ENCODE measurements around the gene LMNA. TPM values are rescaled to one million over a fixed set of nuclear protein-coding genes. Genes with fewer than 3 reads are reported as not detected.

LMNA gene
- total RNA-seq, 1 experiment from 2014 or later: 112 TPM

GRCh38 chr1:156110252-156110651 is 4.3 kb upstream of the LMNA start:
- Mint-ChIP-seq H3K36me3 (ENCODE audit: insufficient read depth, unreplicated experiment) (peaks cover 29% of the 10 kb centered on the region), H3K9me3 (ENCODE audit: unreplicated experiment) (no peaks in the 10 kb centered on the region), H3K4me3 (ENCODE audit: unreplicated experiment) (no peak overlapping the region), H3K4me1 (ENCODE audit: low read depth, unreplicated experiment) (peaks cover 18% of the 10 kb centered on the region), H3K27ac (ENCODE audit: unreplicated experiment) (no peak overlapping the region), H3K27me3 (ENCODE audit: insufficient read depth, unreplicated experiment) (no peaks in the 10 kb centered on the region)
- ChIA-PET CTCF (no interaction called here), POLR2A (no interaction called here)
- H3K4me3 ChIP-seq (ENCODE audit: low read depth, low read length): no peak overlapping the region
- intact Hi-C loops (cut with micrococcal nuclease; ENCODE audit: unreplicated experiment): no loop called here
- TF ChIP-seq CTCF (IDR thresholded peaks at IDR 0.05; ENCODE audit: insufficient read depth in 1 of 2, low read depth in 1 of 2, low read length in 1 of 2, severe bottlenecking in 1 of 2, unreplicated experiment in 1 of 2): no peak
- no peak for DNase-seq
- H3K9me3 ChIP-seq: no peaks in the 10 kb centered on the region
- H3K36me3 ChIP-seq (ENCODE audit: control insufficient read depth, insufficient read depth, low read length): no peaks in the 10 kb centered on the region
- BruUV-seq (replicated peaks): no TSS peak
- H3K4me1 ChIP-seq: peaks cover 23% of the 10 kb centered on the region
- no peaks in the 10 kb centered on the region for H3K27me3 ChIP-seq (replicated peaks; ENCODE audit: control insufficient read depth, insufficient read depth, low read length)

- Histone ChIP-seq H3K4me3 (ENCODE audit: low read depth, low read length) (no peak overlapping the region), H3K36me3 (ENCODE audit: control insufficient read depth, insufficient read depth, low read length) (no peaks in the 10 kb centered on the region), H3K27me3 (replicated peaks; ENCODE audit: control insufficient read depth, insufficient read depth, low read length) (no peaks in the 10 kb centered on the region), H3K9me3 (no peaks in the 10 kb centered on the region), H3K4me1 (peaks cover 19% of the 10 kb centered on the region)
- DNase-seq: no peak
- Mint-ChIP-seq H3K27ac (ENCODE audit: unreplicated experiment) (no peak overlapping the region), H3K27me3 (ENCODE audit: insufficient read depth, unreplicated experiment) (no peaks in the 10 kb centered on the region), H3K9me3 (ENCODE audit: unreplicated experiment) (no peaks in the 10 kb centered on the region), H3K4me3 (ENCODE audit: unreplicated experiment) (no peak overlapping the region), H3K36me3 (ENCODE audit: insufficient read depth, unreplicated experiment) (peaks cover 19% of the 10 kb centered on the region), H3K4me1 (ENCODE audit: low read depth, unreplicated experiment) (peaks cover 18% of the 10 kb centered on the region)
- TF ChIP-seq CTCF (IDR thresholded peaks at IDR 0.05; ENCODE audit: insufficient read depth in 1 of 2, low read depth in 1 of 2, low read length in 1 of 2, severe bottlenecking in 1 of 2, unreplicated experiment in 1 of 2): no peak
- ChIA-PET POLR2A (interaction anchor here (0.6 kb wide), 2 partner anchors 8 to 26 kb away, joined by 3 to 5 read pairs; no protein-coding TSS in a partner anchor), CTCF (interaction anchor here (1.3 kb wide), 1 partner anchor 19 kb away, joined by 4 read pairs; no protein-coding TSS in a partner anchor)
- BruUV-seq (replicated peaks): no TSS peak
- intact Hi-C loops (cut with micrococcal nuclease; ENCODE audit: unreplicated experiment): no loop called here
These were observed 3.1 kb upstream of the LMNA start for GRCh38 chr1:156111355-156111962.

- H3K36me3 ChIP-seq (ENCODE audit: control insufficient read depth, insufficient read depth, low read length): no peaks in the 10 kb centered on the region
- Mint-ChIP-seq H3K9me3 (ENCODE audit: unreplicated experiment) (no peaks in the 10 kb centered on the region), H3K4me3 (ENCODE audit: unreplicated experiment) (no peak overlapping the region), H3K4me1 (ENCODE audit: low read depth, unreplicated experiment) (peaks cover 15% of the 10 kb centered on the region), H3K27ac (ENCODE audit: unreplicated experiment) (no peak overlapping the region), H3K36me3 (ENCODE audit: insufficient read depth, unreplicated experiment) (peaks cover 12% of the 10 kb centered on the region), H3K27me3 (ENCODE audit: insufficient read depth, unreplicated experiment) (no peaks in the 10 kb centered on the region)
- peaks cover 17% of the 10 kb centered on the region for H3K4me1 ChIP-seq
- intact Hi-C loops (cut with micrococcal nuclease; ENCODE audit: unreplicated experiment): no loop called here
- DNase-seq: no peak
- TF ChIP-seq CTCF (IDR thresholded peaks at IDR 0.05; ENCODE audit: insufficient read depth in 1 of 2, low read depth in 1 of 2, low read length in 1 of 2, severe bottlenecking in 1 of 2, unreplicated experiment in 1 of 2): no peak
- CTCF ChIA-PET: interaction anchor here (1.3 kb wide), 1 partner anchor 18 kb away, joined by 4 read pairs; no protein-coding TSS in a partner anchor
- no peak overlapping the region for H3K4me3 ChIP-seq (ENCODE audit: low read depth, low read length)
- H3K9me3 ChIP-seq: no peaks in the 10 kb centered on the region
- POLR2A ChIA-PET: interaction anchor here (0.6 kb wide), 1 partner anchor 225 kb away, joined by 3 read pairs; no protein-coding TSS in a partner anchor
- BruUV-seq (replicated peaks): no TSS peak
- H3K27me3 ChIP-seq (replicated peaks; ENCODE audit: control insufficient read depth, insufficient read depth, low read length): no peaks in the 10 kb centered on the region
These were observed 2.0 kb upstream of the LMNA start for GRCh38 chr1:156112276-156113137.
